SHP77 treated with DMSO at 0.1 percent for 48 hours (cell line): ENCODE results near the gene THEM4.
A peak's percentile ranks its signal among the peaks of the same experiment; 100 is the strongest.
"Not testable (repeated sequence)": the region's sequence is repeated elsewhere in the genome, so short reads cannot be mapped to it uniquely, and the experiment has no call there.

Experiments used
- DNase-seq: peaks from one replicate; lab custom pipeline; 2025; lab: John Stamatoyannopoulos, UW

THEM4 gene

GRCh38 chr1:151892190-151892589 is 17.1 kb downstream of the THEM4 start:
- no peak for DNase-seq

- no peak for DNase-seq
Observed at GRCh38 chr1:151891512-151891911, 17.8 kb downstream of the THEM4 start.

GRCh38 chr1:151888972-151889570 is 20.2 kb downstream of the THEM4 start:
- DNase-seq = peak; percentile 31

- no peak for DNase-seq
Observed at GRCh38 chr1:151887028-151887427, 22.3 kb downstream of the THEM4 start.

GRCh38 chr1:151885479-151885878 is 23.8 kb downstream of the THEM4 start:
- no peak for DNase-seq

- DNase-seq = not testable (repeated sequence)
Observed at GRCh38 chr1:151884879-151885278, 24.4 kb downstream of the THEM4 start.

GRCh38 chr1:151884445-151884844 is 24.9 kb downstream of the THEM4 start:
- DNase-seq = not testable (repeated sequence)

GRCh38 chr1:151883898-151884297 is 25.4 kb downstream of the THEM4 start:
- DNase-seq = not testable (repeated sequence)

- not testable (repeated sequence) for DNase-seq
Observed at GRCh38 chr1:151882918-151883317, 26.4 kb downstream of the THEM4 start.

- no peak for DNase-seq
Observed at GRCh38 chr1:151882466-151882865, 26.8 kb downstream of the THEM4 start.

- no peak for DNase-seq
Observed at GRCh38 chr1:151881479-151881878, 27.8 kb downstream of the THEM4 start.

- no peak for DNase-seq
Observed at GRCh38 chr1:151875419-151876097, 33.8 kb downstream of the THEM4 start.

GRCh38 chr1:151872776-151873175 is 36.5 kb downstream of the THEM4 start:
- DNase-seq = not testable (repeated sequence)

- DNase-seq = no peak
Observed at GRCh38 chr1:151871284-151872030, 37.9 kb downstream of the THEM4 start.

- DNase-seq = no peak
Observed at GRCh38 chr1:151868486-151868885, 40.8 kb downstream of the THEM4 start.

- DNase-seq = no peak
Observed at GRCh38 chr1:151867765-151868411, 41.4 kb downstream of the THEM4 start.

GRCh38 chr1:151867321-151867720 is 42.0 kb downstream of the THEM4 start:
- DNase-seq = no peak

- DNase-seq = no peak
Observed at GRCh38 chr1:151864411-151864810, 44.9 kb downstream of the THEM4 start.

GRCh38 chr1:151862604-151863003 is 46.7 kb downstream of the THEM4 start:
- DNase-seq = no peak

GRCh38 chr1:151860504-151861187 is 48.7 kb downstream of the THEM4 start:
- DNase-seq = no peak

GRCh38 chr1:151859891-151860293 is 49.4 kb downstream of the THEM4 start:
- no peak for DNase-seq
